ENCODE data around the gene STUB1.
"Not testable (repeated sequence)": the region's sequence is repeated elsewhere in the genome, so short reads cannot be mapped to it uniquely, and the experiment has no call there.

Gene STUB1

DNA sequence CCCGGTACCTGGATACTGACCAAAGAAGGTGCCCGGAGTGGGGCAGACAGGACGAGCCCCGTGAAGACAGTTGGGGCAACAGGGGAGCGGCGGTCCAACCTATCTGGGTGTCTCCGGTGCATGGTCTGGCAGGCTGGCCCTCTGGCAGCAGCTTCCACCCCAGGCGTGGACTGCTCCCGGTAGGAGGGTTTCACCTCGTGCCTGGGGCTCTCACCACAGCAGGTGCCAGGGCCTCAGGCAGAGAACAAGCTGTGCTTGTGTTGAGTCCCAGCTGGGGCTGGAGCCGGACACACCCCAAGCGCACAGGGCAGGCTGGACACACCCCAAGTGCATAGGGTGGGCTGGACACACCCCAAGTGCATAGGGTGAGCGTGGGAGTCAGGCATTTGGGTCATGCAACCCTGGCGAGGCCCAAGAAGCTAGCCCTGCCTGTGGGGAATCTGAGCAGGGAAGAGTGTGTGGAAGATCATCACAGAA lies 26.9 kb downstream of the STUB1 start:
- DNase-seq (ENCODE audit: low read depth, low spot score) = no peak
- Histone ChIP-seq H3K4me3 (no peak overlapping the region), H3K27ac (no peak overlapping the region), H3K9ac (ENCODE audit: insufficient read length) (no peak overlapping the region), H3K36me3 (ENCODE audit: insufficient read depth, low read length) (no peaks in the 10 kb centered on the region), H3K9me3 (ENCODE audit: low read depth, low read length) (no peaks in the 10 kb centered on the region)
- no peak for TF ChIP-seq POLR2AphosphoS5 (IDR thresholded peaks at IDR 0.05; ENCODE audit: borderline replicate concordance, low read depth, low read length)
- TF ChIP-seq EZH2 (IDR thresholded peaks at IDR 0.05) = no peak
- TF ChIP-seq FOXP2 (optimal IDR thresholded peaks at IDR 0.05; ENCODE audit: control extremely low read depth, extremely low read length, insufficient read depth) = no peak

GRCh38 chr16:708019-708418 lies 27.8 kb downstream of the STUB1 start:
- H3K9me3 ChIP-seq (ENCODE audit: low read depth, low read length) = no peaks in the 10 kb centered on the region
- no peak for DNase-seq (ENCODE audit: low read depth, low spot score)
- no peak overlapping the region for H3K9ac ChIP-seq (ENCODE audit: insufficient read length)
- H3K36me3 ChIP-seq (ENCODE audit: insufficient read depth, low read length) = no peaks in the 10 kb centered on the region
- TF ChIP-seq EZH2 (IDR thresholded peaks at IDR 0.05) = no peak
- no peak for TF ChIP-seq FOXP2 (optimal IDR thresholded peaks at IDR 0.05; ENCODE audit: control extremely low read depth, extremely low read length, insufficient read depth)
- TF ChIP-seq POLR2AphosphoS5 (IDR thresholded peaks at IDR 0.05; ENCODE audit: borderline replicate concordance, low read depth, low read length) = no peak
- no peak overlapping the region for H3K4me3 ChIP-seq
- no peak overlapping the region for H3K27ac ChIP-seq

DNA sequence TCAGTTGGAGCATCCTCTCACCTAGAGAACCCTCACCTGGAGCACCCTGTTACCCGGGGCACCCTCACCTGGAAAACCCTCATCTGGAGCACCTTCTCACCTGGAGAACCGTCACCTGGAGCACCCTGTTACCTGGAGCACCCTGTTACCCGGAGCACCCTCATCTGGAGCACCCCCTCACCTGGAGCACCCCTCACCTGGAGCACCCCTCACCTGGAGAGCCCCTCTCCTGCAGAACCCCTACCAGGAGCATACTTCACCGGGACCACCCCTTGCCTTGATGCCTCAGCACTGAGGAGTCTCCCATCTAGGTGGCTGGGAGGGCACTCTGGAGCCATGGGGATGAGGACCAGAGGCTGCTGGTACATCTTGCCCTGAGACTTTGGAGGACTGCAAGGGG lies 28.7 kb downstream of the STUB1 start:
- Histone ChIP-seq H3K9ac (ENCODE audit: insufficient read length) (no peak overlapping the region), H3K36me3 (ENCODE audit: insufficient read depth, low read length) (no peaks in the 10 kb centered on the region), H3K4me3 (no peak overlapping the region), H3K27ac (no peak overlapping the region), H3K9me3 (ENCODE audit: low read depth, low read length) (no peaks in the 10 kb centered on the region)
- DNase-seq (ENCODE audit: low read depth, low spot score) = no peak
- TF ChIP-seq FOXP2 (optimal IDR thresholded peaks at IDR 0.05; ENCODE audit: control extremely low read depth, extremely low read length, insufficient read depth) (no peak), EZH2 (IDR thresholded peaks at IDR 0.05) (no peak), POLR2AphosphoS5 (IDR thresholded peaks at IDR 0.05; ENCODE audit: borderline replicate concordance, low read depth, low read length) (no peak)

GRCh38 chr16:709566-710499 lies 29.6 kb downstream of the STUB1 start:
- TF ChIP-seq EZH2 (IDR thresholded peaks at IDR 0.05) = no peak
- no peak for TF ChIP-seq FOXP2 (optimal IDR thresholded peaks at IDR 0.05; ENCODE audit: control extremely low read depth, extremely low read length, insufficient read depth)
- TF ChIP-seq POLR2AphosphoS5 (IDR thresholded peaks at IDR 0.05; ENCODE audit: borderline replicate concordance, low read depth, low read length) = no peak
- Histone ChIP-seq H3K27ac (no peak overlapping the region), H3K4me3 (no peak overlapping the region), H3K36me3 (ENCODE audit: insufficient read depth, low read length) (no peaks in the 10 kb centered on the region), H3K9me3 (ENCODE audit: low read depth, low read length) (no peaks in the 10 kb centered on the region), H3K9ac (ENCODE audit: insufficient read length) (no peak overlapping the region)
- DNase-seq (ENCODE audit: low read depth, low spot score) = peak; percentile 44

DNA sequence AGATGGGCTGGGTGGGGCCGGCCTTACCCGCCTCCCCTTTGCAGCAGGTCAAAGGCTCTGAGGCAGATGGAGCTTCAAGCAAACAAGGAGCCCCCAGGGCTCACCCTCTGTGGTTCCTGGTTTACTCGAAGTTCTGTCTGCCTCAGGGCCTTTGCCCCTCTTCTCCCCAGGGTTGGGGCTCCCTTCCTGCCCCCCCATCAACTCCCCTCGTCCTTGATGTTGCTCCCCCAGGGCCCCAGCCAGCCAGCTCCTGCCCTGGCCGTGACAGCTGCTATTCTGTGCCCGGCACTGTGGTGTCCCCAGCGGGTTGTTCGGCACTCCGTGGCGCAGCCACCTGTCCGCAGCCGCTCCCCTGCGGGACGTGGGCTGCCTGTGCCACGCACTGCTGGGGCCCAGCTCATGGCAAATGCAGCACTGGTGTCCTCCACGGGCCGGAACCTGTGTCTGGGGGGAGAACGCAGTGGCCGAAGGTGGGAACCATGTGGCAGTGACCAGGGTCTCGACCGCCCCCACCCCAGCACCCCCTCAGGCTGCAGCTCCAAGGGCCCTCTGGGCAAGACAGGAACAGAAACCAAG lies 30.4 kb downstream of the STUB1 start:
- TF ChIP-seq POLR2AphosphoS5 (IDR thresholded peaks at IDR 0.05; ENCODE audit: borderline replicate concordance, low read depth, low read length) = no peak
- TF ChIP-seq FOXP2 (optimal IDR thresholded peaks at IDR 0.05; ENCODE audit: control extremely low read depth, extremely low read length, insufficient read depth) = no peak
- no peak for TF ChIP-seq EZH2 (IDR thresholded peaks at IDR 0.05)
- Histone ChIP-seq H3K27ac (no peak overlapping the region), H3K36me3 (ENCODE audit: insufficient read depth, low read length) (no peaks in the 10 kb centered on the region), H3K9ac (ENCODE audit: insufficient read length) (no peak overlapping the region), H3K4me3 (no peak overlapping the region), H3K9me3 (ENCODE audit: low read depth, low read length) (no peaks in the 10 kb centered on the region)
- DNase-seq (ENCODE audit: low read depth, low spot score) = no peak

- H3K4me3 ChIP-seq = no peak overlapping the region
- no peaks in the 10 kb centered on the region for H3K9me3 ChIP-seq (ENCODE audit: low read depth, low read length)
- H3K9ac ChIP-seq (ENCODE audit: insufficient read length) = no peak overlapping the region
- H3K27ac ChIP-seq = no peak overlapping the region
- no peaks in the 10 kb centered on the region for H3K36me3 ChIP-seq (ENCODE audit: insufficient read depth, low read length)
- no peak for DNase-seq (ENCODE audit: low read depth, low spot score)
- TF ChIP-seq POLR2AphosphoS5 (IDR thresholded peaks at IDR 0.05; ENCODE audit: borderline replicate concordance, low read depth, low read length) = no peak
- TF ChIP-seq FOXP2 (optimal IDR thresholded peaks at IDR 0.05; ENCODE audit: control extremely low read depth, extremely low read length, insufficient read depth) = no peak
- no peak for TF ChIP-seq EZH2 (IDR thresholded peaks at IDR 0.05)
Observed at GRCh38 chr16:711084-711483, 30.9 kb downstream of the STUB1 start.

GRCh38 chr16:711548-712320 lies 31.5 kb downstream of the STUB1 start:
- H3K9me3 ChIP-seq (ENCODE audit: low read depth, low read length) = no peaks in the 10 kb centered on the region
- no peak overlapping the region for H3K9ac ChIP-seq (ENCODE audit: insufficient read length)
- TF ChIP-seq FOXP2 (optimal IDR thresholded peaks at IDR 0.05; ENCODE audit: control extremely low read depth, extremely low read length, insufficient read depth) (no peak), EZH2 (IDR thresholded peaks at IDR 0.05) (no peak)
- DNase-seq (ENCODE audit: low read depth, low spot score) = no peak
- H3K36me3 ChIP-seq (ENCODE audit: insufficient read depth, low read length) = no peaks in the 10 kb centered on the region
- H3K27ac ChIP-seq = no peak overlapping the region
- no peak overlapping the region for H3K4me3 ChIP-seq

- not testable (repeated sequence) for H3K9ac ChIP-seq (ENCODE audit: insufficient read length); H3K9me3 ChIP-seq (ENCODE audit: low read depth, low read length); H3K27ac ChIP-seq; DNase-seq (ENCODE audit: low read depth, low spot score); H3K4me3 ChIP-seq; H3K36me3 ChIP-seq (ENCODE audit: insufficient read depth, low read length)
Observed at GRCh38 chr16:712740-713250, 32.6 kb downstream of the STUB1 start.

Measured in SK-N-MC (cell line).